Endodermal cell (in vitro differentiated cells): Measurements from ENCODE around the gene GTPBP1. TPM values are rescaled to one million over a fixed set of nuclear protein-coding genes. Genes with fewer than 3 reads are reported as not detected.

Source experiments
- DNase-seq: peaks from one replicate; pipeline ENCODE4 v3.0.0-alpha.2; 2017
- H3K27ac ChIP-seq: 2 replicates; pipeline ENCODE4 v1.5.1; 2013; ENCODE audit warnings: mild to moderate bottlenecking, low read depth, low read length, moderate library complexity
- H3K27me3 ChIP-seq: 2 replicates; pipeline ENCODE4 v1.6.1; 2013; ENCODE audit warnings: mild to moderate bottlenecking, low read length, moderate library complexity; ENCODE audit not compliant: insufficient read depth, control insufficient read depth, poor library complexity, severe bottlenecking
- H3K36me3 ChIP-seq: 2 replicates; pipeline ENCODE4 v1.7.0; 2013; ENCODE audit warnings: mild to moderate bottlenecking, low read length, moderate library complexity; ENCODE audit not compliant: control insufficient read depth, insufficient read depth
- H3K4me1 ChIP-seq: one replicate; pipeline ENCODE4 v1.7.0; 2013; ENCODE audit warnings: low read length; ENCODE audit not compliant: control insufficient read depth, insufficient read depth
- H3K4me3 ChIP-seq: 2 replicates; pipeline ENCODE4 v1.5.1; 2013; ENCODE audit warnings: mild to moderate bottlenecking, low read length, moderate library complexity
- H3K9ac ChIP-seq: 2 replicates; pipeline ENCODE4 v1.6.1; 2013; ENCODE audit warnings: mild to moderate bottlenecking, low read length, moderate library complexity; ENCODE audit not compliant: poor library complexity, severe bottlenecking; ENCODE audit errors: extremely low read depth
- H3K9me3 ChIP-seq: 2 replicates; pipeline ENCODE4 v1.6.1; 2013; ENCODE audit warnings: mild to moderate bottlenecking, low read length, moderate library complexity; ENCODE audit not compliant: control insufficient read depth
- H3K27ac Mint-ChIP-seq: 2 replicates; pipeline ENCODE4 v1.8.0; 2020; ENCODE audit warnings: mixed read lengths
- H3K27me3 Mint-ChIP-seq: 2 replicates; pipeline ENCODE4 v1.8.0; 2021; ENCODE audit warnings: mild to moderate bottlenecking, mixed read lengths; ENCODE audit not compliant: insufficient read depth
- H3K36me3 Mint-ChIP-seq: 2 replicates; pipeline ENCODE4 v1.8.0; 2020; ENCODE audit warnings: low read depth, mixed read lengths
- H3K4me1 Mint-ChIP-seq: 2 replicates; pipeline ENCODE4 v1.8.0; 2020; ENCODE audit warnings: mixed read lengths
- H3K4me3 Mint-ChIP-seq: 2 replicates; pipeline ENCODE4 v1.8.0; 2020; ENCODE audit warnings: mild to moderate bottlenecking, moderate library complexity, mixed read lengths
- H3K9me3 Mint-ChIP-seq: 2 replicates; pipeline ENCODE4 v1.8.0; 2020; ENCODE audit warnings: mild to moderate bottlenecking, mixed read lengths
- WGBS, 2 experiments: methylation state at CpG; one replicate each; pipeline versions ENCODE4 v1.1.5 to v1.1.7; 2013; ENCODE audit warnings: missing lambda C conversion rate in 2 of 2, mixed read lengths in 1 of 2; ENCODE audit not compliant: insufficient coverage in 1 of 2, insufficient read length in 1 of 2; 5-methylcytosine and 5-hydroxymethylcytosine counted together
- total RNA-seq, 2 donors: library from RNA; stranded (reverse); fragmentation: NEBNext Ultra II Directional in 1 of 2; extraction: Animal tissue kit (Norgen Biotek cat#: 25700) in 1 of 2; gene quantifications; 2 replicates in 1 of 2; 3 replicates in 1 of 2; pipeline ENCODE4 v1.2.1, GENCODE V29; 2021
- TF ChIP-seq, protein P1 (sequence below): fragments of 200-600 bp; sonication (generic); conservative IDR thresholded peaks from 2 replicates; pipeline ENCODE4 v1.5.0; 2021; ENCODE audit warnings: antibody characterized with exemption, mild to moderate bottlenecking

The GTPBP1 gene
- total RNA-seq, 2 donors from 2014 or later, result 79.0 to 86.1 TPM

DNA sequence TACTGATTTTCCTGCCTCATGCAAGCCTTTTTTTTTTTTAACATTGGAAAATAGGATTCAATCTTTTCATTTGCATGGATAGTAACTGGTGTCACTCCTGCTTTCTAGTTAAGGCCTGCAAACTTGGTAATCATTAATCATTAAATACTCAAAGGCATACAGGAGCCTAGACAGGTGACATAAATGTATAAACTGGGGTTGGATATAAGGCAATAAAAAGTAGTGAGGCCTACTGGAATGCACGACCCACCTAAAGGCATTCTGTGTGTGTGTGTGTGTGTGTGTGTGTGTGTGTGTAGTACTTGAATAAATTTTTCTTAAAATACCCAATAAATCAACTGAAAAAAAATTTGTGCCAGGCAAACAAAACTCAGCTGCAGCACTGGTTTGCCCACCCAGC is 16.1 kb upstream of the GTPBP1 start:
- Histone ChIP-seq H3K36me3 (peaks cover 78% of the 10 kb centered on the region), H3K4me3 (no peak overlapping the region), H3K4me1 (no peaks in the 10 kb centered on the region), H3K27ac (no peak overlapping the region), H3K9ac (no peak overlapping the region), H3K27me3 (no peaks in the 10 kb centered on the region), H3K9me3 (no peaks in the 10 kb centered on the region)
- Mint-ChIP-seq H3K27ac (no peak overlapping the region), H3K4me3 (no peak overlapping the region), H3K9me3 (no peaks in the 10 kb centered on the region), H3K4me1 (no peaks in the 10 kb centered on the region), H3K27me3 (no peaks in the 10 kb centered on the region), H3K36me3 (peaks cover 70% of the 10 kb centered on the region)
- WGBS, 2 experiments, result 100% methylated on average over 1 of the region's 1 CpG; no CpG with 5 or more reads in 1 of the 2 experiments
- no peak for DNase-seq
- TF ChIP-seq, protein P1, sequence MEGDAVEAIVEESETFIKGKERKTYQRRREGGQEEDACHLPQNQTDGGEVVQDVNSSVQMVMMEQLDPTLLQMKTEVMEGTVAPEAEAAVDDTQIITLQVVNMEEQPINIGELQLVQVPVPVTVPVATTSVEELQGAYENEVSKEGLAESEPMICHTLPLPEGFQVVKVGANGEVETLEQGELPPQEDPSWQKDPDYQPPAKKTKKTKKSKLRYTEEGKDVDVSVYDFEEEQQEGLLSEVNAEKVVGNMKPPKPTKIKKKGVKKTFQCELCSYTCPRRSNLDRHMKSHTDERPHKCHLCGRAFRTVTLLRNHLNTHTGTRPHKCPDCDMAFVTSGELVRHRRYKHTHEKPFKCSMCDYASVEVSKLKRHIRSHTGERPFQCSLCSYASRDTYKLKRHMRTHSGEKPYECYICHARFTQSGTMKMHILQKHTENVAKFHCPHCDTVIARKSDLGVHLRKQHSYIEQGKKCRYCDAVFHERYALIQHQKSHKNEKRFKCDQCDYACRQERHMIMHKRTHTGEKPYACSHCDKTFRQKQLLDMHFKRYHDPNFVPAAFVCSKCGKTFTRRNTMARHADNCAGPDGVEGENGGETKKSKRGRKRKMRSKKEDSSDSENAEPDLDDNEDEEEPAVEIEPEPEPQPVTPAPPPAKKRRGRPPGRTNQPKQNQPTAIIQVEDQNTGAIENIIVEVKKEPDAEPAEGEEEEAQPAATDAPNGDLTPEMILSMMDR, result no peak

DNA sequence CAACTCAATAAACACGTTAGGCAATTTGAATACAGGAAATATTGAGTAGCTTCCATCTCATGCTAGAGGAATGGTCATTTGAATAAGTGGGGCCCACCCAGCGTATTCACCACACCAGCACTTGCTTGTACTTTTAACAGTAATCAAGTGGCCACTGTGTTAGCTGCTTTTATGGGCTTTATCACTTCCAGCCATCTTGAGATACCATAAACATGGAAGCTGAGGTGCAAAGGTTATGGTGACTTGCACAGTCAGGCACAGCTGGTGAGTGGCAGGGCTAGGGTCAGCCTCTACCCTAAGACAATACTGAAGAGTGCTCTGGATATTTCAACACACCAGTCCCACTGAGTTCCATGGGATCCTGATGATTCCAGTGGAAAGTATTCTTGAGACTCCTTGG is 11.7 kb upstream of the GTPBP1 start:
- H3K4me3 ChIP-seq, result no peak overlapping the region
- no peaks in the 10 kb centered on the region for H3K9me3 ChIP-seq
- no peak overlapping the region for H3K27ac Mint-ChIP-seq
- H3K4me3 Mint-ChIP-seq, result no peak overlapping the region
- H3K27ac ChIP-seq, result no peak overlapping the region
- TF ChIP-seq, protein P1, result no peak
- DNase-seq, result no peak
- peaks cover 43% of the 10 kb centered on the region for H3K36me3 ChIP-seq
- H3K4me1 ChIP-seq, result peaks cover 5% of the 10 kb centered on the region
- peaks cover 26% of the 10 kb centered on the region for H3K4me1 Mint-ChIP-seq
- peaks cover 56% of the 10 kb centered on the region for H3K36me3 Mint-ChIP-seq
- H3K9ac ChIP-seq, result no peak overlapping the region
- 94 to 95% methylated on average over 2 of the region's 2 CpGs for WGBS, 2 experiments
- no peaks in the 10 kb centered on the region for H3K27me3 Mint-ChIP-seq
- H3K9me3 Mint-ChIP-seq, result no peaks in the 10 kb centered on the region
- H3K27me3 ChIP-seq, result no peaks in the 10 kb centered on the region

DNA sequence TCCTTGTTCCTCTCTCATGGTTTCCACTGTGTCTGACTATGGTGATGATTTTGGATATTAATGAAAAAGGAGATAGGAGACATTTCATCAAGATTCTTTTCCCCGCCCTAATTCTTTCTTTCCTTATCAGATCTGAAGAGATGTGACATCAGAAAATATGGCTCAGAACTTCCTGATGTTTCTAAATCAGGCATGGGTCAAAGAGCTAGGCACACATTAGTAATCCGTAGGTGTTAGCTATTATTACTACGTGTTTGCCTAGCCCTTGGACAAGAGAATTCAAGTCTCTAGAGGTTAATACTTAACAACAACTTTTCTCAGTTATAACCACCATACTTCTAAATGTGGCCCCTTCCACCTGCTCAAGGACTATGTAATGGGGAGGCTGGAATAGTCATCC is 10.8 kb upstream of the GTPBP1 start:
- Mint-ChIP-seq H3K4me3 (no peak overlapping the region), H3K27me3 (no peaks in the 10 kb centered on the region), H3K4me1 (peaks cover 35% of the 10 kb centered on the region), H3K36me3 (peaks cover 49% of the 10 kb centered on the region), H3K9me3 (no peaks in the 10 kb centered on the region), H3K27ac (no peak overlapping the region)
- Histone ChIP-seq H3K4me3 (no peak overlapping the region), H3K9me3 (no peaks in the 10 kb centered on the region), H3K9ac (no peak overlapping the region), H3K27me3 (no peaks in the 10 kb centered on the region), H3K4me1 (peaks cover 5% of the 10 kb centered on the region), H3K27ac (no peak overlapping the region), H3K36me3 (peaks cover 34% of the 10 kb centered on the region)
- 94 to 100% methylated on average over 3 of the region's 3 CpGs for WGBS, 2 experiments
- no peak for DNase-seq
- TF ChIP-seq, protein P1, result no peak
